Measurements from ENCODE around the gene B4GALT5. TPM values are rescaled to one million over a fixed set of nuclear protein-coding genes. Genes with fewer than 3 reads are reported as not detected.

B4GALT5 gene
- total and polyA plus RNA-seq, 7 donors = 32.0 to 284 (median 75.3) TPM

DNA sequence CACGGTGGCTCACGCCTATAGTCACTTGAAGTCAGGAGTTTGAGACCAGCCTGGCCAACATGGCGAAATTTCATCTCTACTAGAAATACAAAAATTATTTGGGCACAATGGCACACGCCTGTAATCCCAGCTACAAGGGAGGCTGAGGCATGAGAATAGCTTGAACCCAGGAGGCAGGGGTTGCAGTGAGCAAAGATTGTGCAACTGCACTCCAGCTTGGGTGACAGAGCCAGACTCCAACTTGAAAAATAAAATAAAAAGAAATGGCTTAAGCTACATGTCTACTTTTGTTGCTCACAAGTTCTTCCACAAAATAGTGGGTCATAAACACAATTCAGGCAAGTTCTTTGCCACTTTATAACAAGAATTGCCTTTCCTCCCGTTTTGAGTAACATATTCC lies 27.1 kb upstream of the B4GALT5 start:
- Histone ChIP-seq H3K27ac (no peak overlapping the region), H3K9me3 (no peaks in the 10 kb centered on the region), H3K4me3 (no peak overlapping the region), H3K27me3 (ENCODE audit: insufficient read depth in 3 of 3, low read length in 2 of 3) (no peaks in the 10 kb centered on the region), H3K4me1 (no peaks in the 10 kb centered on the region), H3K36me3 (ENCODE audit: insufficient read depth in 1 of 2, low read depth in 1 of 2) (no peaks in the 10 kb centered on the region)
- intact Hi-C loops (cut with DNase I) = no loop called here
- DNase-seq = no peak
- no peak for TF ChIP-seq CTCF (IDR thresholded peaks at IDR 0.05)
- no peak for ATAC-seq
- WGBS, 3 donors = 91 to 94% (median 93%) methylated on average over 5 of the region's 5 CpGs

- DNase-seq (no peak), ATAC-seq (no peak)
- no peak for TF ChIP-seq CTCF (IDR thresholded peaks at IDR 0.05)
- intact Hi-C loops (cut with DNase I) = no loop called here
- Histone ChIP-seq H3K4me3 (no peak overlapping the region), H3K36me3 (ENCODE audit: insufficient read depth in 1 of 2, low read depth in 1 of 2) (no peaks in the 10 kb centered on the region), H3K27me3 (ENCODE audit: insufficient read depth in 3 of 3, low read length in 2 of 3) (no peaks in the 10 kb centered on the region), H3K27ac (no peak overlapping the region), H3K9me3 (no peaks in the 10 kb centered on the region), H3K4me1 (no peaks in the 10 kb centered on the region)
- 82 to 93% (median 85%) methylated on average over 6 of the region's 6 CpGs for WGBS, 3 donors
These were observed 25.4 kb upstream of the B4GALT5 start for GRCh38 chr20:49739042-49739441.

DNA sequence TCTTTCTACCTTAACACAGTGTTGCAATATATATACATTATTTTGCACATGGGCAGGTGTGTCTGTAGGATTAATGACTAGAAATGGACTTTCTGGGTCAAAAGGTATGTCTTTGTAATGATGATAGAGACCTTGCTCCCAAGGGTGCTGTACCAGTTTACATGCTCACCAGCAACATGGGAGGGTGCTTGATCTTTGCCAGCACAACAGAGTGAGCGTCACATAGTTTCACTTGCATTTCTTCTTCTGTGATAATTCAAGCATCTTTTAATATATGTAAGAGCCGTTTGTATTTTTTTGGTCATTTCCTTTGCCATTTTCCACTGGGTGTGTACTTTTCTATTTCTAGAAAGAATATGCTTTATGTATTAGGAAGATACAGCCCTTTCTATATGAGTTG lies 23.6 kb upstream of the B4GALT5 start:
- Histone ChIP-seq H3K27me3 (ENCODE audit: insufficient read depth in 3 of 3, low read length in 2 of 3) (no peaks in the 10 kb centered on the region), H3K36me3 (ENCODE audit: insufficient read depth in 1 of 2, low read depth in 1 of 2) (no peaks in the 10 kb centered on the region), H3K4me3 (no peak overlapping the region), H3K4me1 (no peaks in the 10 kb centered on the region), H3K9me3 (no peaks in the 10 kb centered on the region), H3K27ac (no peak overlapping the region)
- WGBS, 3 donors = 64 to 70% (median 66%) methylated on average over 2 of the region's 2 CpGs
- TF ChIP-seq CTCF (IDR thresholded peaks at IDR 0.05) = no peak
- ATAC-seq (no peak), DNase-seq (no peak)
- intact Hi-C loops (cut with DNase I) = no loop called here

- TF ChIP-seq CTCF (IDR thresholded peaks at IDR 0.05) = no peak
- H3K27me3 ChIP-seq (ENCODE audit: insufficient read depth in 3 of 3, low read length in 2 of 3) = no peaks in the 10 kb centered on the region
- DNase-seq = no peak
- no peaks in the 10 kb centered on the region for H3K9me3 ChIP-seq
- intact Hi-C loops (cut with DNase I) = no loop called here
- no peaks in the 10 kb centered on the region for H3K36me3 ChIP-seq (ENCODE audit: insufficient read depth in 1 of 2, low read depth in 1 of 2)
- no peak for ATAC-seq
- no peak overlapping the region for H3K27ac ChIP-seq
- WGBS, 3 donors = 82 to 90% (median 87%) methylated on average over 3 of the region's 3 CpGs
- no peaks in the 10 kb centered on the region for H3K4me1 ChIP-seq
- no peak overlapping the region for H3K4me3 ChIP-seq
These were observed 16.1 kb upstream of the B4GALT5 start for GRCh38 chr20:49729780-49730179.

Data from psoas muscle (tissue), 8 donors.